ENCODE results near the gene AKAP17A. TPM values are rescaled to one million over a fixed set of nuclear protein-coding genes. Genes with fewer than 3 reads are reported as not detected.

Gene AKAP17A
- total RNA-seq, 1 experiment from 2014 or later = 39.9 TPM

DNA sequence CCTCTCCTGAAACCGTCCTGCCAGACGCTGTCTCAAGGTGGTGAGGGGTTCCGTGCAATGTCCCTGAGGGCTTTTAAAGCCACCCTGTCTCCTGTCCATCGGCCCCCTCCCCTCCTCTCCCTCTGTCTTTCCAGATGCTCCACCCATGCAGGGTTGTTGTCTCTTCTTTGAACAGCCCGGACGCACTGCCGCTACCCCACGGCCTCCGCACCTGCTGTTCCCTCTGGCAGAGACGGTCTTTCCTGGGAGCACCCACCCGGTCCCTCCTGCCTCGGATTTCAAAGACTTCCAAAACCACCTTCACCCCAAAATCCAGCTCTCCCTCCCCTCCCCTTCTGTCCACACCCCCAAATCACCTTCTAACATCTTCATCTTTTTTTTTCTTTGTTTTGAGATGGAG is 19.3 kb downstream of the AKAP17A start:
- ChIA-PET CTCF (no interaction called here), POLR2A (no interaction called here)
- no peaks in the 10 kb centered on the region for H3K4me1 Mint-ChIP-seq (ENCODE audit: low read depth, unreplicated experiment)
- Histone ChIP-seq H3K9me3 (no peaks in the 10 kb centered on the region), H3K27me3 (replicated peaks; ENCODE audit: control insufficient read depth, insufficient read depth, low read length) (no peaks in the 10 kb centered on the region), H3K4me1 (no peaks in the 10 kb centered on the region), H3K4me3 (ENCODE audit: low read depth, low read length) (no peak overlapping the region), H3K36me3 (ENCODE audit: control insufficient read depth, insufficient read depth, low read length) (no peaks in the 10 kb centered on the region)
- H3K27ac Mint-ChIP-seq (ENCODE audit: unreplicated experiment) = no peak overlapping the region
- BruUV-seq (replicated peaks) = no TSS peak
- intact Hi-C loops (cut with micrococcal nuclease; ENCODE audit: unreplicated experiment) = no loop called here
- no peaks in the 10 kb centered on the region for H3K36me3 Mint-ChIP-seq (ENCODE audit: insufficient read depth, unreplicated experiment)
- H3K4me3 Mint-ChIP-seq (ENCODE audit: unreplicated experiment) = no peak overlapping the region
- no peak for DNase-seq
- TF ChIP-seq, protein P1, sequence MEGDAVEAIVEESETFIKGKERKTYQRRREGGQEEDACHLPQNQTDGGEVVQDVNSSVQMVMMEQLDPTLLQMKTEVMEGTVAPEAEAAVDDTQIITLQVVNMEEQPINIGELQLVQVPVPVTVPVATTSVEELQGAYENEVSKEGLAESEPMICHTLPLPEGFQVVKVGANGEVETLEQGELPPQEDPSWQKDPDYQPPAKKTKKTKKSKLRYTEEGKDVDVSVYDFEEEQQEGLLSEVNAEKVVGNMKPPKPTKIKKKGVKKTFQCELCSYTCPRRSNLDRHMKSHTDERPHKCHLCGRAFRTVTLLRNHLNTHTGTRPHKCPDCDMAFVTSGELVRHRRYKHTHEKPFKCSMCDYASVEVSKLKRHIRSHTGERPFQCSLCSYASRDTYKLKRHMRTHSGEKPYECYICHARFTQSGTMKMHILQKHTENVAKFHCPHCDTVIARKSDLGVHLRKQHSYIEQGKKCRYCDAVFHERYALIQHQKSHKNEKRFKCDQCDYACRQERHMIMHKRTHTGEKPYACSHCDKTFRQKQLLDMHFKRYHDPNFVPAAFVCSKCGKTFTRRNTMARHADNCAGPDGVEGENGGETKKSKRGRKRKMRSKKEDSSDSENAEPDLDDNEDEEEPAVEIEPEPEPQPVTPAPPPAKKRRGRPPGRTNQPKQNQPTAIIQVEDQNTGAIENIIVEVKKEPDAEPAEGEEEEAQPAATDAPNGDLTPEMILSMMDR (IDR thresholded peaks at IDR 0.05; ENCODE audit: insufficient read depth in 1 of 2, low read depth in 1 of 2, low read length in 1 of 2, severe bottlenecking in 1 of 2, unreplicated experiment in 1 of 2) = no peak
- no peaks in the 10 kb centered on the region for H3K27me3 Mint-ChIP-seq (ENCODE audit: insufficient read depth, unreplicated experiment)
- no peaks in the 10 kb centered on the region for H3K9me3 Mint-ChIP-seq (ENCODE audit: unreplicated experiment)

DNA sequence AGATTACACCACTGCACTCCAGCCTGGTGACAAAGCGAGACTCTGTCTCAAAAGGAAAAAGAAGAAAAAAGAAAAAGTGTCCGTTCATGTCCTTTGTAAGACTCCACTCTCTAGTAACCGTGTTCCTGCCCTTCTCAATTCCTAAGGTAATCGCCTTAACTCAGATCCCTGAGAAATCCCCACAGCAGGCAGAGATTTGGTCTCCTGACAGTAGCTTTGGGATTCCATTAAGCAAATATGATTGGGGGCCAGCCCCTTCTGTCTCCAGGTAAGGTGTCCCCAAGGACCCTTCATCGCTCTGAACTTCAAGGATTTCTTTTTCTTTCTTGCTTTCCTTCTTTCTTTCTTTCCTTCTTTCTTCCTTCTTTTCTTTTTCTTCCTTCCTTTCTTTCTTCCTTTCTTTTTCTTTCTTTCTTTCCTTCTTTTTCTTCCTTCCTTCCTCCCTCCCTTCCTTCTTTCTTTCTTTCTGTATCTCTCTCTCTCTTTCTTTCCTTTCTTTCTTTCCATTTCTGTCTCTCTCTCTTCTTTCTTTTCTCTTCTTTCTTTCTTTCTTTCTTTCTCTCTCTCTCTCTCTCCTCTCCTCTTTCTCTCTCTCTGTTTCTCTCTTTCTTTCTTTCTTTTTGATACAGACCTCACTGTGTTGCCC is 21.4 kb downstream of the AKAP17A start:
- ChIA-PET CTCF (no interaction called here), POLR2A (no interaction called here)
- Histone ChIP-seq H3K27me3 (replicated peaks; ENCODE audit: control insufficient read depth, insufficient read depth, low read length) (no peaks in the 10 kb centered on the region), H3K4me3 (ENCODE audit: low read depth, low read length) (no peak overlapping the region), H3K4me1 (no peaks in the 10 kb centered on the region), H3K36me3 (ENCODE audit: control insufficient read depth, insufficient read depth, low read length) (no peaks in the 10 kb centered on the region), H3K9me3 (no peaks in the 10 kb centered on the region)
- BruUV-seq (replicated peaks) = no TSS peak
- H3K36me3 Mint-ChIP-seq (ENCODE audit: insufficient read depth, unreplicated experiment) = no peaks in the 10 kb centered on the region
- H3K27me3 Mint-ChIP-seq (ENCODE audit: insufficient read depth, unreplicated experiment) = no peaks in the 10 kb centered on the region
- H3K27ac Mint-ChIP-seq (ENCODE audit: unreplicated experiment) = no peak overlapping the region
- no peaks in the 10 kb centered on the region for H3K9me3 Mint-ChIP-seq (ENCODE audit: unreplicated experiment)
- H3K4me3 Mint-ChIP-seq (ENCODE audit: unreplicated experiment) = no peak overlapping the region
- TF ChIP-seq, protein P1 (IDR thresholded peaks at IDR 0.05; ENCODE audit: insufficient read depth in 1 of 2, low read depth in 1 of 2, low read length in 1 of 2, severe bottlenecking in 1 of 2, unreplicated experiment in 1 of 2) = no peak
- H3K4me1 Mint-ChIP-seq (ENCODE audit: low read depth, unreplicated experiment) = no peaks in the 10 kb centered on the region
- no peak for DNase-seq
- intact Hi-C loops (cut with micrococcal nuclease; ENCODE audit: unreplicated experiment) = no loop called here

DNA sequence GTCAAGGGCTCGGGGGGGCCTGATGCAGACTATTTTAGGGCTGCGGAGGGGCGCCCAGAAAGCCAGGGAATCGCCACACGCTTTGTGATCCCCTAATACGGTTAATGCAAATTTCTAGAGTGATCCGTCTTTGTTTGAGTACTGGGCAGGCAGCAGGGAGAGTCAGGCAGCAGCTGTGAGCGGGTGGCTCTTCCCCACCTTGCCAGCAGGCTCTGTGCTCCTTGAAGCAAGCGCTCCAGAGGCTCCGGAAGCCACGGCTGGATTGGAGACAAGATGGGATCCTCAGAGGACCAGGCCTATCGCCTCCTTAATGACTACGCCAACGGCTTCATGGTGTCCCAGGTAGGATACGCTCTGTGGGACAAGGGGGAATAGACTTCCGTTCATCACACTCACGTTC is 23.5 kb downstream of the AKAP17A start, which contains the start of gene ASMT:
ASMT (plus strand) TSS at position 133 of the 400 bp plus-strand sequence; CDS start at position 274, 141 bp downstream.
- H3K36me3 Mint-ChIP-seq (ENCODE audit: insufficient read depth, unreplicated experiment) = no peaks in the 10 kb centered on the region
- no peaks in the 10 kb centered on the region for H3K36me3 ChIP-seq (ENCODE audit: control insufficient read depth, insufficient read depth, low read length)
- ChIA-PET POLR2A (no interaction called here), CTCF (no interaction called here)
- H3K4me3 Mint-ChIP-seq (ENCODE audit: unreplicated experiment) = no peak within 1 kb of the TSS
- H3K4me1 Mint-ChIP-seq (ENCODE audit: low read depth, unreplicated experiment) = no peaks in the 10 kb centered on the region
- no peaks in the 10 kb centered on the region for H3K9me3 ChIP-seq
- no peak for DNase-seq
- BruUV-seq (replicated peaks) = no TSS peak
- intact Hi-C loops (cut with micrococcal nuclease; ENCODE audit: unreplicated experiment) = no loop called here
- H3K27ac Mint-ChIP-seq (ENCODE audit: unreplicated experiment) = no peak within 1 kb of the TSS
- no peaks in the 10 kb centered on the region for H3K27me3 Mint-ChIP-seq (ENCODE audit: insufficient read depth, unreplicated experiment)
- H3K4me1 ChIP-seq = no peaks in the 10 kb centered on the region
- no peak within 1 kb of the TSS for H3K4me3 ChIP-seq (ENCODE audit: low read depth, low read length)
- H3K9me3 Mint-ChIP-seq (ENCODE audit: unreplicated experiment) = no peaks in the 10 kb centered on the region
- no peaks in the 10 kb centered on the region for H3K27me3 ChIP-seq (replicated peaks; ENCODE audit: control insufficient read depth, insufficient read depth, low read length)
- TF ChIP-seq, protein P1 (IDR thresholded peaks at IDR 0.05; ENCODE audit: insufficient read depth in 1 of 2, low read depth in 1 of 2, low read length in 1 of 2, severe bottlenecking in 1 of 2, unreplicated experiment in 1 of 2) = no peak
